Activated T-cell treated with anti-CD3 and anti-CD28 coated beads for 24 hours (primary cell): ENCODE results near the gene ADARB1.
A peak's percentile ranks its signal among the peaks of the same experiment; 100 is the strongest.

Source experiments
- DNase-seq: peaks from one replicate; pipeline ENCODE4 v3.0.0-alpha.2; 2020; ENCODE audit warnings: low read depth

Gene ADARB1

DNA sequence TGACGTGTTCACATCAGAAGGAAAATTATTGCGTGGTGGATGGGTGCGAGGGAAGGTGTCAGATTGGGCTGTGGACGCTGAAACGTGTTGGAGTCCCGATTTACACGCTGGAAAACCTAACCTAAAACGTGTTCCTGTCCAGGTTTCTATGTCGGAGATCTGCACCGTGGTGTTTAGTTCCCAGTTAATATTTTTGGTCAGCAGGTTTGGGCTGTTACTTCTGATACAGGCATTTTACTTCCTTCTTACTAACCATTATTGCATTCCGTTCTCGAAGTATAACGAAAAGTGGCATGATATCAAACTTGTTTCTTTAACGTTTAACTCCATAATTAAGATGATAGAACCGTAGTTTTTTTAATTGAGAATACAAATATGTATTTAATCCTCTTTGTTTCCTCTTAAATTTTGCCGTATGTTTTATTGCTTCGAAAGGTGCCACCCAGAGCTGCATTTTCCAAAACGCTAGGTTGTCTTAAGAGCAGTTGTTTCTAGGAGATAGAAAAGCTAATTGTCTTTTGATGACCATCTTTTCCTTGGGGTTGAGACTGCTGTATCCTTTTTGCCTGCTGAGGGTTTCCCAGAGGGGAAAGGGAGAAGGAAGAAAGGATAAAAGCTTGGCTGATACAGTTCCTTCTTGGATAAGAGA lies 1.3 kb downstream of the ADARB1 start:
- no peak for DNase-seq

- no peak for DNase-seq
These were observed 1.9 kb downstream of the ADARB1 start for GRCh38 chr21:45076245-45076711.

GRCh38 chr21:45078371-45078770 lies 4.0 kb downstream of the ADARB1 start:
- DNase-seq = no peak

DNA sequence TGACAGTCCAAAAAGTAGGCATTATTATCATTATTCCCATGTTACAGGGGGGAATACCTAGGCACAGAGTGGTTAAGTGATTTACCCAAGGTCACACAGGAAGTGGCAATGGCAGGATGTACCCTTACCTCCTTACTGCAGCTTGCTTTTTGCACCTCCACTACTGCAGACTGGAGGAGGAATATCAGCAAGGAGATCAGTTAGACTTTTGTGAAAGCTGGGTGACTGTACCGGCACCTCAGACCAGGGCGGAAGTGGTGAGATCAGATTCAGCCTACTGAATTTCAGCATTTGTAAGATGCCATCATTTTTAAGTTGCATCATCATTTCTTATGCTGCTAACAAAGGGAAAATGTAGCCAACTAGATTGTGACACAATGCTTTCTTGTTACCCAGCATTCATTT lies 4.5 kb downstream of the ADARB1 start:
- DNase-seq = peak; percentile 62

DNA sequence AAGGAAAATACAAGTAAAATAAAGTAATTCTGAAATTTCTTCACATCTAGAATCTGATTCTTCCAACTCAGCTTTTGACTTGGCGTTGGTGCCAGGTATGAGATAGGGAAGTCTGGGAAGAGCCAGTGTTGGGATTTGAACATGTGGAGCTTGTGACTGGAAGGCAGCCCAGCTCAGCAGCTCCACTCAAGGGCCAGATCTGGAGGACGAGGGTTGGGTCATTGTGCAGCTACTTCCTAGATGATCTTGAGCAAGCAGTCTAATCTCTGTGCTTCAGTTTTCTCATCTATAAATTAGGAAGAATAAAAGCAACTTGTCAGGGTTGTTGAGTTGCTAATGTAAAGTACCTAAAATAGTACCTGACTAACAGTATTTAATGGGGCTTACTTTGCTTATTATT lies 5.0 kb downstream of the ADARB1 start:
- no peak for DNase-seq

- DNase-seq = no peak
These were observed 5.9 kb downstream of the ADARB1 start for GRCh38 chr21:45080232-45080631.

DNA sequence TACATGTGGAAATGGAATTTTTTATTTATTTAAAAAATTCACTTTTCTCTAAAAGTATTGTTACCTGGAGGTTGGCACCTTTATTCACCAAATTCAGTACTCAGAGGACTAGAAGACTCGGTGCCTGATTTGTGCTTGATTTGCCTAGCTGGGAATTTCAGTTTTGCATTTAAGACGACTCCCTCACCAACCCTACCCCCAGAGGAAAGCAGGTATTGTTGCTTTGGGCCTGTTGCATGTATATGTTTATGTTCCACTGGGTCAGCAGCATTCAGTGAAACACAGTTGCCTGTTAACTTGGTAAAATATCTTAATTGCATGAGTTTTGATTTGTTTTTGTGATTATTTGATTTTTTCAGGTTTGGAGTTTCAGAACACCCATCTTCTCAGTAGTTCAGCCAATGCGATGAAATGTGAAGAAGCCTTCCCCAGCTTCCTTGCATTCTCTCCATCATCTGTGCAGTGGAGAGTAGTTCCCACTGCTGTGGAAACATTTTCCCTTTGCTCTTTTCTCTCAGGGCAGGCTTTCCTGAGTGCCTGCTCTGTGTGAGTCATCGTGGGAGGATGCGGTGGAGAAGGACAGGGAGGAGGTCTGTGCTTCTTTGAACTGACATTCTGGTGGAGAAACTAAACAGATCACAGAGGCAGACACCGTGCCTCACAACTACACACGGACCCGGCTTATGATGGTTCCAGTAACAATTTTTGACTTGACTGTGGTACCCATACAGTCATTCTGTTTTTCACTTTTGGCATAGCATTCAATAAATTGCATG lies 6.4 kb downstream of the ADARB1 start:
- no peak for DNase-seq

GRCh38 chr21:45081636-45082035 lies 7.3 kb downstream of the ADARB1 start:
- no peak for DNase-seq

DNA sequence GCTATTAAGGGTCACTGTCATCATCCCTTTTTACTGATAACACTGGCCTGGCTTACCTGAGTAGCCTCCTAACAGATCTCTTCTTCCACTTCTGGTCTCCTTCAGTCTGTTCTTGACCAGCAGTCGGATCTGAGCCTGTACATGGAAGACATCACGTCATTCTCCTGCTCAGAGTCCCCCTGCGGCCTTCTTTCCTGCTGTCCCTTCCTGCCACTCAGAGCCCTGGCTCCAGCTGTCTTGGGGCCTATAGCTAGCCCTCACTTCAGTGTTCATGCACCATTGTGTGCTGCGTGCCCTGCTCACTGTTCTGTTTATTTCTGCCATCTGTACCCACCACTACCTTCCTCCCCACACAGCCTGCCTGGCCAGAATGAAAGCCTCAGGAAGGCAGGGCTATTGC lies 8.4 kb downstream of the ADARB1 start:
- no peak for DNase-seq

GRCh38 chr21:45084121-45084520 lies 9.7 kb downstream of the ADARB1 start:
- DNase-seq = no peak

GRCh38 chr21:45084881-45085536 lies 10.6 kb downstream of the ADARB1 start:
- no peak for DNase-seq

DNA sequence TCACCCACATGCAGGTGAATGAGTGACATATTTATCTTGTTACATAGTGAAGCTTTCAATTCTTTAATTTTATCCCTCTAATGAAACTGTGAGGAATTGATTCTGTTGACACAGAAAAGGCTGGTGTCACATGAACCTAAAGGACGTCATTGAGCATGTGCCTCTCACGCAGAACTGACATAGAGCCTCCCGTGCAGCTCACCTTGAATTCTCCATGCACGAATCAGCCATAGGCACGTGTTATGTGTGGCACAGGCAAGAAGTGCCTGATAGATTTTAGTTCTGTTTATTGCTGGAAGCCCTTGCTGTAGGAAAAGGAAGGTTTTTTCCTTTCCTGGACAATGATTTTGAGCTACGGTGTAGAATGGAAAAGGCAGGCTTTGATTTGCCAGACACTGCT lies 11.3 kb downstream of the ADARB1 start:
- DNase-seq = no peak

GRCh38 chr21:45086337-45086958 lies 12.1 kb downstream of the ADARB1 start:
- no peak for DNase-seq

DNA sequence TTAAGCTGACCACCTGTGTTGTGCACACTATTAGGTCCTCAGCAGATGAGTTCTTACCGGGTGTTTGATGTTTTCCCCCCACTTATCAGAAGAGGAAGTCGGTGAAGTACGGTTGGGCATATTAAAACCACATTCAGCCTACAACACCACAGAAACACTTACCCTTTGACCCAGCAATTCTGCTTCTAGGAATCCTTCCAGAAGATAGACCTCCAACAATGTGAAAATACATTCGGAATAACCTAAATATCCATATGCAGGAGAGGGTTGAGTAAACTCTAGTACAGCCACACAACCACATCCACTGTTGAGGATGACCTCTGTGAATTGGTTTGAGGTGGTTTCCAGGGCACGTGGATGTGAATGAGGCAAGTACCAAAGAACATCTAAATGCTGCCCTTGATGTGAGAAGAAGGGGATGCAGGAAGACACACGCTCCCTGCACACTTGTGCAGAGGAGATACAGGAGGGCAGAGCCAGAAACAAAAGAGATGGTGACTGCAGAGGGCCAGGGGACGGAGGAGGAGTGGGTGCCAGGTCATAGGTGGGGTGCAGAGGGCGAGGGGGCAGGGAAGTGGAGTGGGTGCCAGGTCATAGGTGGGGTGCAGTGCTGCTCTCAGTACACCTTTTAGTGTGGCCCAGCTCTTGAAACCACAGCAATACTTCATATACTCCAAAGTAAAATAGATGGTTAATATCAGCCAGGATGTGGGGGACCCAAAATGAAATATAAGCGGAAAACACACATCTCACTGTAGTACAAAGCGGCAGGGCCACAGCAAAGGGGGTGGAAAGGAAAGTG lies 12.8 kb downstream of the ADARB1 start:
- no peak for DNase-seq

DNA sequence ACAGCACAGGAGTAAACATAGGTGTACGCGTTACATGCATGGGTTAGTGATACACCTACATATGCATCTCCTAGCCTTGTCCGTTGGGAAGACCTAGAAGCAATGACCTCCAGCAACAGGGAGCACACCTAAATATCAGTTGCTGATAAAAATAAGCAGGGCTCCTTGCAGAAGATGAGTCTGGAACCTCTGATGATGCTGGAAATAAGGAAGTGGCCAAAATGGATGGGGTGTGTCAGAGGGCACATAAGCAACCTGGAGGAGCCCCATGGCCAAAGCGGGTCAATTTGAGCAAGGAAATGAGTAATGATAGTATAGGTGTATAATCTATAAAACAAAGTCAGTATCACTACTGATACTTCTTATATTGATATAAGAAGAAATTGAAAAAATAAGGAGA lies 13.7 kb downstream of the ADARB1 start:
- DNase-seq = no peak

DNA sequence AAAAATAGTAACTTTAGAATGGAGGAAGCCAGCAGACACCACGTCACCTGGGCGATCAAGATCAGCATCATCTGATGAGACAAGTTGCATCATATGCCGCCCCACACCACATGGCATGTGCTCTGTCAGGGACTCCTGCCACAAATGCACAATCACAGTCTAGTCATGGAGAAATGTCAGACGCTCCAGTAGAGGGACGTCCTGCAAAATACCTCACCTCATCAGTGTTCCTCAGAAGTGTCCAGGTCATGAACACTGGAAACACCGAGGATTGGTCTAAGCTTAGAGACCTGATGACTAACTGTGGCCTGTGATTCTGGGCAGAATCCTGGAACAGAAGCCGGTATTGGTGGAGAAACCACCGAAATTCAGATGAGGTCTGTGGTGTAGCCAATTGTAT lies 14.3 kb downstream of the ADARB1 start:
- no peak for DNase-seq

- no peak for DNase-seq
These were observed 15.6 kb downstream of the ADARB1 start for GRCh38 chr21:45089964-45090363.

- DNase-seq = no peak
These were observed 16.6 kb downstream of the ADARB1 start for GRCh38 chr21:45090966-45091365.

DNA sequence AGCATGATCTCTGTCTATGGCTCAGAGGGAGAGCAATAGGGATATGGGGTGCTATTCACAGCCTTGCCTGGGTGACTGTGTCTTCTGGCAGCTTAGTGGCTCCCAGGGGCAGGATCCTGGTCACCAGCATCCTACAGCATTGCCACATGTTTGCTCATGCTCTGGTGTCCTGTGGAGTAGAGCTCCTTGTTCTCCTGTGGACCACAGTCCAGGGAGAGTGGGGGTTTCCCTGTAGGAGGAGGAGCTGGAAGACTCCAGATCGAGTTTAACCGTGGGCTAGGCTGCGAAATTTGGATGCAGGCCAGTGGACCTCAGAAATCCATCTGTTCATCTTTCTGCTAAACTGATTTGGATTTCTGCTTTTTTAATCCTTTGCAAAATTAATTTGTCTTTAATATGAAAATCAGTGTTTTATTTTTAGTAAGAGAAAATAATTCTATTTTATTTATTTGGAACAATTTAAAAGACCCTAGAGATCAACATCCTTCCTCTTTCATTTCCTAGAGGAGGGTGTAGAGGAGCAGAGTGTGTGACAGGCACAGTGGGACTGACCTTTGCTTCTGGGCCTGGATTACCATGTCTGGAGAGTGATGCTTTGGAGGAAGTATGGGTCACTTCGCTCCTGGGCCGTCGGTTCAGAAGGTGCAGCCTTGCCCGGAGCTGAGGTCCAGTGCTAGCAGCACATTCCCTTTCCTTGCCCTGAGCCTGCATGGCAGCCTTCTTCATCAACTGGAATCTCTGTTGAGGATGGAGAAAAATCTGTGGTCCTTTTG lies 17.4 kb downstream of the ADARB1 start:
- no peak for DNase-seq

DNA sequence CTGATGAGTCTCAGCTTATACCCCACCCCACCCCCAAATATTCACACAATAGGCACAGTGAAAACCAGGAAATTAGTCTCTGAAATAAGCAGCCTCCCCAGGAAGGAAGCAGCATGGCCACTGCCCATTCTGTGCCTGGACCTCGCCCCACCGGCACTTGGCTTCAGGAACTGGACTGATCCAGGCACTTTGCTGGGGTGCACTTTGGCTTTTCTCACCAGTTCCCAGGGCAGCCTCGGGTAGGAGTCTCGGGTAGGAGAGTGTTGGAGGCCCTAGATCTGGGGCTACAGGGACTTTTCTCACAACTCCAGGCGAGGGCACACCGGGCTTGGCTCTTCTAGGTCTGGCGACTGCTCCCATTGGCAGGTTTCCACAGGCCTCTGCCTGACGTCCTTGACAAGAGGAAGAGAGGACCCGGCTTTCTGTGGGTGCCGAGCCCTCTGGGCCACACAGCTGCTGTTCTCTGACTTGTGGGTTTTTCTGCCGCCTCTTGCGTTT lies 18.7 kb downstream of the ADARB1 start:
- DNase-seq = no peak

DNA sequence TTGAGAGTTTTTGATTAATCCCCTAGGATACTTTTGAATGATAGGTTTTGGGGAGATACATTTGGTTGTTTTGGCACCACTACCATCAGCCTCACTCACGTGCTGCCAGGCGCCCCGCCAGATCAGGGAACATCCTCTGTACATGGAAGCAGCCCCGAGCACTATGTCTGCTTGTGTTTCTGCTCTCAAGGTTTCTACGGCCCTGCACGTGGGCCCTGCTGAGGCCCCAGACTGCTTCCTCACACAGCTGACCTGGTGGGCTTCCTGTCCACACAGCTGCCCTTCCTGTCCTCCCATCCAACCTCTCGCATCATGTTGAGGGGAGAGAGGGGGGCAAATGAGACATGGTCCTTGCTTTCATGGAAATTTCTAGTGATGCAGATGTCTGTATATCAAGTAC lies 20.0 kb downstream of the ADARB1 start:
- no peak for DNase-seq
